B cell (primary cell): Measurements from ENCODE around the gene ZNF316. TPM values are rescaled to one million over a fixed set of nuclear protein-coding genes. Genes with fewer than 3 reads are reported as not detected.

Experiments
- ATAC-seq: fragments of 200-7000 bp; cut with Tn5 transposase; one replicate; pipeline ENCODE4 v1.10.0; 2021; ENCODE audit warnings: low read depth, mild to moderate bottlenecking, moderate number of reproducible peaks, moderate library complexity
- CTCF ChIA-PET: fragments of 350-600 bp; sonication (Branson Sonifier 250); formaldehyde crosslinking; loops from one replicate; lab custom pipeline; 2021; ENCODE audit warnings: antibody characterized with exemption, inconsistent platforms; lab: Charles Lee
- POLR2A ChIA-PET: fragments of 350-600 bp; sonication (Branson Sonifier 250); formaldehyde crosslinking; loops from one replicate; lab custom pipeline; 2021; ENCODE audit warnings: antibody characterized with exemption; lab: Charles Lee
- DNase-seq: peaks from one replicate; pipeline ENCODE4 v3.0.0; 2013
- H2AFZ ChIP-seq: 2 replicates; pipeline ENCODE4 v1.6.1; 2012; ENCODE audit warnings: mild to moderate bottlenecking, low read depth, low read length; ENCODE audit not compliant: insufficient read depth, poor library complexity, severe bottlenecking
- H3K27ac ChIP-seq, 2 donors: 1 replicate in 1 of 2; 2 replicates in 1 of 2; pipeline ENCODE4 v1.5.1; 2012 to 2013; ENCODE audit warnings: low read length in 2 of 2, mild to moderate bottlenecking in 2 of 2, moderate library complexity in 1 of 2
- H3K27me3 ChIP-seq, 4 experiments: fragments of 200-600 bp in 1 of 4; sonication (generic) in 1 of 4; replicated peaks in 1 of 4; 1 replicate in 2 of 4; 2 replicates in 2 of 4; pipeline versions ENCODE4 v1.6.1 to v1.7.0; 2013 to 2016; ENCODE audit warnings: low read length in 3 of 4, mild to moderate bottlenecking in 2 of 4, mixed read lengths in 1 of 4, moderate library complexity in 1 of 4; ENCODE audit not compliant: insufficient read depth in 4 of 4, control insufficient read depth in 3 of 4; ENCODE audit errors: control extremely low read depth in 1 of 4
- H3K36me3 ChIP-seq, 2 experiments: replicated peaks in 1 of 2; 1 replicate in 1 of 2; 2 replicates in 1 of 2; pipeline versions ENCODE4 v1.6.1 to v1.7.1; 2013; ENCODE audit warnings: low read length in 1 of 2; ENCODE audit not compliant: insufficient read depth in 2 of 2, control insufficient read depth in 1 of 2; ENCODE audit errors: control extremely low read depth in 1 of 2, extremely low read depth in 1 of 2
- H3K4me1 ChIP-seq, 2 donors: fragments of 200-600 bp in 1 of 2; sonication (generic) in 1 of 2; 1 replicate in 1 of 2; 2 replicates in 1 of 2; pipeline versions ENCODE4 v1.5.1 to v1.6.1; 2013 to 2017; ENCODE audit warnings: low read length in 2 of 2; ENCODE audit not compliant: control insufficient read depth in 2 of 2, insufficient read depth in 2 of 2
- H3K4me2 ChIP-seq: replicated peaks from 2 replicates; pipeline ENCODE3; 2012; ENCODE audit warnings: mild to moderate bottlenecking, low read depth, low read length; ENCODE audit not compliant: poor library complexity, severe bottlenecking
- H3K4me3 ChIP-seq, 5 experiments: fragments of 200-600 bp in 1 of 5; sonication (generic) in 1 of 5; 1 replicate in 3 of 5; 2 replicates in 2 of 5; pipeline versions ENCODE4 v1.5.1 to v1.7.0; 2011 to 2016; ENCODE audit warnings: low read length in 4 of 5, mild to moderate bottlenecking in 4 of 5, low read depth in 2 of 5, control low read depth in 1 of 5, moderate library complexity in 1 of 5; ENCODE audit not compliant: insufficient read depth in 1 of 5; ENCODE audit errors: control extremely low read depth in 1 of 5, extremely low read depth in 1 of 5
- H3K79me2 ChIP-seq: fragments of 200-600 bp; sonication (generic); one replicate; pipeline ENCODE4 v1.6.0; 2016; ENCODE audit warnings: low read length; ENCODE audit not compliant: control insufficient read depth, insufficient read depth
- H3K9ac ChIP-seq: fragments of 200-600 bp; sonication (generic); 2 replicates; pipeline ENCODE4 v1.6.1; 2017; ENCODE audit warnings: mild to moderate bottlenecking, low read length, moderate library complexity
- H3K9me3 ChIP-seq, 3 donors: one replicate each; pipeline versions ENCODE4 v1.6.1 to v1.7.1; 2013; ENCODE audit warnings: low read length in 2 of 3; ENCODE audit not compliant: control insufficient read depth in 2 of 3, insufficient read depth in 1 of 3; ENCODE audit errors: control extremely low read depth in 1 of 3
- H4K20me1 ChIP-seq: 2 replicates; pipeline ENCODE4 v1.6.0; 2012; ENCODE audit warnings: mild to moderate bottlenecking, low read length; ENCODE audit not compliant: insufficient read depth, control insufficient read depth, poor library complexity, severe bottlenecking
- H3K27ac Mint-ChIP-seq: one replicate; pipeline ENCODE4 v1.8.0; 2021; ENCODE audit warnings: mixed read lengths
- H3K27me3 Mint-ChIP-seq: one replicate; pipeline ENCODE4 v1.8.0; 2021; ENCODE audit warnings: mixed read lengths
- H3K4me1 Mint-ChIP-seq: one replicate; pipeline ENCODE4 v1.8.0; 2021; ENCODE audit warnings: mixed read lengths
- H3K4me3 Mint-ChIP-seq: one replicate; pipeline ENCODE4 v1.8.0; 2021; ENCODE audit warnings: mixed read lengths
- H3K9me3 Mint-ChIP-seq: one replicate; pipeline ENCODE4 v1.8.0; 2022; ENCODE audit warnings: mixed read lengths; ENCODE audit not compliant: insufficient read depth
- EZH2 ChIP-seq: IDR thresholded peaks from 2 replicates; pipeline ENCODE4 v1.6.1; 2012; ENCODE audit warnings: borderline replicate concordance, low read depth, mild to moderate bottlenecking, moderate library complexity, low read length; ENCODE audit not compliant: insufficient read depth, poor library complexity, severe bottlenecking
- WGBS: methylation state at CpG from one replicate; pipeline ENCODE4 v1.1.5; 2013; ENCODE audit warnings: missing lambda C conversion rate; ENCODE audit not compliant: insufficient coverage; 5-methylcytosine and 5-hydroxymethylcytosine counted together
- intact Hi-C: fragments of 100-400 bp; cut with micrococcal nuclease; formaldehyde crosslinking; loops from one replicate; pipeline ENCODE4 v1.10.0; 2022
- polyA plus RNA-seq: library from polyadenylated mRNA; depleted of rRNA; stranded (reverse); fragments of >200 nt; gene quantifications from 2 replicates; pipeline ENCODE4 v1.2.3, GENCODE V29; 2012
- total RNA-seq, 2 donors: library from RNA; stranded (reverse); fragments of 120-200 nt in 1 of 2; gene quantifications; 1 replicate in 1 of 2; 2 replicates in 1 of 2; pipeline versions ENCODE4 v1.2.3 to v1.2.4, GENCODE V29; 2013 to 2022
- TF ChIP-seq, protein P1 (sequence below): fragments of 200-600 bp; IDR thresholded peaks from one replicate; pipeline ENCODE4 v1.8.0; 2022; ENCODE audit warnings: antibody characterized with exemption, mild to moderate bottlenecking

The ZNF316 gene
- total and polyA plus RNA-seq, 2 donors (not counting 1 experiment from before 2014, with no cell fraction given) = 43.6 to 72.6 TPM

GRCh38 chr7:6639627-6640026 lies 2.5 kb downstream of the ZNF316 start:
- Mint-ChIP-seq H3K27ac (no peak overlapping the region), H3K4me1 (peaks cover 33% of the 10 kb centered on the region), H3K4me3 (peak overlapping the region; percentile 12), H3K9me3 (no peaks in the 10 kb centered on the region), H3K27me3 (no peaks in the 10 kb centered on the region)
- peaks cover 44% of the 10 kb centered on the region for H3K79me2 ChIP-seq
- ATAC-seq (no peak), DNase-seq (no peak)
- peaks cover 0 to 13% (median 0%) of the 10 kb centered on the region in 3 donors for H3K9me3 ChIP-seq
- peaks cover 1 to 56% of the 10 kb centered on the region in 2 experiments for H3K36me3 ChIP-seq
- no peak overlapping the region for H3K9ac ChIP-seq
- TF ChIP-seq, protein P1, sequence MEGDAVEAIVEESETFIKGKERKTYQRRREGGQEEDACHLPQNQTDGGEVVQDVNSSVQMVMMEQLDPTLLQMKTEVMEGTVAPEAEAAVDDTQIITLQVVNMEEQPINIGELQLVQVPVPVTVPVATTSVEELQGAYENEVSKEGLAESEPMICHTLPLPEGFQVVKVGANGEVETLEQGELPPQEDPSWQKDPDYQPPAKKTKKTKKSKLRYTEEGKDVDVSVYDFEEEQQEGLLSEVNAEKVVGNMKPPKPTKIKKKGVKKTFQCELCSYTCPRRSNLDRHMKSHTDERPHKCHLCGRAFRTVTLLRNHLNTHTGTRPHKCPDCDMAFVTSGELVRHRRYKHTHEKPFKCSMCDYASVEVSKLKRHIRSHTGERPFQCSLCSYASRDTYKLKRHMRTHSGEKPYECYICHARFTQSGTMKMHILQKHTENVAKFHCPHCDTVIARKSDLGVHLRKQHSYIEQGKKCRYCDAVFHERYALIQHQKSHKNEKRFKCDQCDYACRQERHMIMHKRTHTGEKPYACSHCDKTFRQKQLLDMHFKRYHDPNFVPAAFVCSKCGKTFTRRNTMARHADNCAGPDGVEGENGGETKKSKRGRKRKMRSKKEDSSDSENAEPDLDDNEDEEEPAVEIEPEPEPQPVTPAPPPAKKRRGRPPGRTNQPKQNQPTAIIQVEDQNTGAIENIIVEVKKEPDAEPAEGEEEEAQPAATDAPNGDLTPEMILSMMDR = no peak
- TF ChIP-seq EZH2 = no peak
- H3K4me3 ChIP-seq = no peak overlapping the region
- H3K27ac ChIP-seq = no peak overlapping the region
- intact Hi-C loops = loop anchor here (5.0 kb wide), 1 partner anchor 68 kb away; the partner anchor contains the start of gene ZNF12
- H3K4me2 ChIP-seq = no peak overlapping the region
- CTCF ChIA-PET = interaction anchor here (1.0 kb wide), 2 partner anchors 36 to 50 kb away, joined by 3 to 4 read pairs; partner anchors contain the start of gene INTS15
- POLR2A ChIA-PET = no interaction called here
- no peak overlapping the region for H2AFZ ChIP-seq
- peaks cover 57% of the 10 kb centered on the region for H4K20me1 ChIP-seq
- no peaks in the 10 kb centered on the region for H3K27me3 ChIP-seq
- WGBS = 97% methylated on average over 11 of the region's 11 CpGs
- H3K4me1 ChIP-seq = peaks cover 20 to 25% of the 10 kb centered on the region in 2 donors

GRCh38 chr7:6640246-6640721 lies 3.2 kb downstream of the ZNF316 start:
- no peaks in the 10 kb centered on the region for H3K27me3 Mint-ChIP-seq
- Histone ChIP-seq H3K79me2 (peaks cover 44% of the 10 kb centered on the region), H3K9me3 (peaks cover 0 to 6% (median 0%) of the 10 kb centered on the region in 3 donors), H2AFZ (no peak overlapping the region), H3K4me1 (peaks cover 16 to 25% of the 10 kb centered on the region in 2 donors), H3K36me3 (peaks cover 1 to 62% of the 10 kb centered on the region in 2 experiments), H3K4me2 (no peak overlapping the region), H3K27me3 (no peaks in the 10 kb centered on the region), H3K9ac (no peak overlapping the region), H3K27ac (no peak overlapping the region), H3K4me3 (no peak overlapping the region), H4K20me1 (peaks cover 57% of the 10 kb centered on the region)
- ChIA-PET CTCF (no interaction called here), POLR2A (no interaction called here)
- DNase-seq (no peak), ATAC-seq (no peak)
- 90% methylated on average over 7 of the region's 11 CpGs for WGBS
- TF ChIP-seq EZH2 = no peak
- TF ChIP-seq, protein P1 = no peak
- H3K9me3 Mint-ChIP-seq = no peaks in the 10 kb centered on the region
- peak overlapping the region; percentile 12 for H3K4me3 Mint-ChIP-seq
- peaks cover 28% of the 10 kb centered on the region for H3K4me1 Mint-ChIP-seq
- H3K27ac Mint-ChIP-seq = no peak overlapping the region
- intact Hi-C loops = no loop called here
